ENCODE results near the gene SUSD1.

SUSD1 gene

DNA sequence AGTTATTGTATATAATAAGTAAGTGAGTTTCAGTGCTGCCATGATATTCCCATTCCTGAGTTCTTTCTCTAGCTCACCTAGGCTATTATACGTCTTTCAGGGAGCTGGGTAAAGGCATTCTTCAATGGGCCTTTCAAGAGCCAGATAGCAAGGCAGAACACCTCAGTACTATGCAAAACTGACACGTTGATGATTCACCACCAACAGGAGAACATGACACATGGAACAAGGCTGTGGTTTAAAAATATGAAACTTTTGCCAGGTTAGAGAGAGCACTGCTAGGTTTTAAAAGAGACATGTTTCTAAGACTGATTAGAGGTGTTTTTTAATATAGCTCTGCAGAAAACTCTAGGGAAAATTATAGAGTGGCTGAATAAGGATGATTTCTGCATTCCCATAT lies 182.6 kb downstream of the SUSD1 start:
- TF ChIP-seq ZFX (IDR thresholded peaks at IDR 0.05; ENCODE audit: borderline replicate concordance), result no peak
- TF ChIP-seq, protein P1, sequence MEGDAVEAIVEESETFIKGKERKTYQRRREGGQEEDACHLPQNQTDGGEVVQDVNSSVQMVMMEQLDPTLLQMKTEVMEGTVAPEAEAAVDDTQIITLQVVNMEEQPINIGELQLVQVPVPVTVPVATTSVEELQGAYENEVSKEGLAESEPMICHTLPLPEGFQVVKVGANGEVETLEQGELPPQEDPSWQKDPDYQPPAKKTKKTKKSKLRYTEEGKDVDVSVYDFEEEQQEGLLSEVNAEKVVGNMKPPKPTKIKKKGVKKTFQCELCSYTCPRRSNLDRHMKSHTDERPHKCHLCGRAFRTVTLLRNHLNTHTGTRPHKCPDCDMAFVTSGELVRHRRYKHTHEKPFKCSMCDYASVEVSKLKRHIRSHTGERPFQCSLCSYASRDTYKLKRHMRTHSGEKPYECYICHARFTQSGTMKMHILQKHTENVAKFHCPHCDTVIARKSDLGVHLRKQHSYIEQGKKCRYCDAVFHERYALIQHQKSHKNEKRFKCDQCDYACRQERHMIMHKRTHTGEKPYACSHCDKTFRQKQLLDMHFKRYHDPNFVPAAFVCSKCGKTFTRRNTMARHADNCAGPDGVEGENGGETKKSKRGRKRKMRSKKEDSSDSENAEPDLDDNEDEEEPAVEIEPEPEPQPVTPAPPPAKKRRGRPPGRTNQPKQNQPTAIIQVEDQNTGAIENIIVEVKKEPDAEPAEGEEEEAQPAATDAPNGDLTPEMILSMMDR (IDR thresholded peaks at IDR 0.05), result no peak
- H3K27ac ChIP-seq, result no peak overlapping the region

DNA sequence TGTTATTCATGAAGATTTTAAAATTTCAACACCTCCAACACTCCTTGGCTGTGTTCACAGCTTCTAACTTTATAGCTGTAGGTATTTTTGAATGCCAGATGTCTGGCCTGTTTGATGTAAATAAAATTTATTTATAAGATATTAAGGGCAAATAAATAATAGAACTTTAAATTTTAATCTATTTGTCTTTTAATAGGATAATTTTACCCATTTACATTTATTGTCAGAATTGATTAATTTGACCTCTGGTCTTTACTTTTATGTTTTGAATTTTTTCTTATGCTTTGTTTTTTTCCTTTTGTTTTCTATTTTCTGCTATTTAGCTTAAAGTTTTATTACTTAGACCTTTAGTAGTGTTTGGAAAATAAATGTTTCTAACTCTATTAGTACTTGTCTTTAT lies 183.9 kb downstream of the SUSD1 start:
- no peak overlapping the region for H3K27ac ChIP-seq
- no peak for TF ChIP-seq ZFX (IDR thresholded peaks at IDR 0.05; ENCODE audit: borderline replicate concordance)
- TF ChIP-seq, protein P1 (IDR thresholded peaks at IDR 0.05), result no peak
